HepG2 (cell line): ENCODE data around the gene CTNNBL1. TPM values are rescaled to one million over a fixed set of nuclear protein-coding genes. Genes with fewer than 3 reads are reported as not detected.
A peak's percentile ranks its signal among the peaks of the same experiment; 100 is the strongest.

Experiments
- CTCF ChIP-seq: sonication (generic); formaldehyde crosslinking; IDR thresholded peaks from 2 replicates; pipeline ENCODE4 v1.5.0; 2020; ENCODE audit warnings: mild to moderate bottlenecking, missing genetic modification reagents, moderate library complexity
- HIC2 ChIP-seq: sonication (generic); formaldehyde crosslinking; IDR thresholded peaks from 2 replicates; pipeline ENCODE4 v1.9.0; 2022; ENCODE audit warnings: low read depth, missing genetic modification reagents
- HINFP ChIP-seq: sonication (generic); formaldehyde crosslinking; IDR thresholded peaks from 2 replicates; pipeline ENCODE4 v1.4.0; 2020; ENCODE audit warnings: low read depth, mild to moderate bottlenecking, missing genetic modification reagents
- MAX ChIP-seq: IDR thresholded peaks from 2 replicates; pipeline ENCODE4 v1.6.1; 2012; ENCODE audit warnings: inconsistent platforms
- MNT ChIP-seq: fragments of 450-650 bp; IDR thresholded peaks from 2 replicates; pipeline ENCODE4 v1.6.1; 2016
- MTA1 ChIP-seq: sonication (generic); formaldehyde crosslinking; IDR thresholded peaks from 2 replicates; pipeline ENCODE4 v1.4.0; 2020; ENCODE audit warnings: missing genetic modification reagents, mild to moderate bottlenecking, borderline replicate concordance
- NFIB ChIP-seq: sonication (generic); formaldehyde crosslinking; IDR thresholded peaks from 2 replicates; pipeline ENCODE4 v1.9.0; 2021; ENCODE audit warnings: missing genetic modification reagents, mild to moderate bottlenecking, borderline replicate concordance
- RFXANK ChIP-seq: IDR thresholded peaks from 2 replicates; pipeline ENCODE4 v1.6.1; 2016
- ZMYM3 ChIP-seq: sonication (generic); formaldehyde crosslinking; IDR thresholded peaks from 2 replicates; pipeline ENCODE4 v1.5.1; 2020; ENCODE audit warnings: mild to moderate bottlenecking, missing genetic modification reagents
- ZNF512 ChIP-seq: sonication (generic); formaldehyde crosslinking; IDR thresholded peaks from 2 replicates; pipeline ENCODE4 v1.4.0; 2020; ENCODE audit warnings: mild to moderate bottlenecking, missing genetic modification reagents
- ZNF687 ChIP-seq: sonication (generic); formaldehyde crosslinking; IDR thresholded peaks from 2 replicates; pipeline ENCODE4 v1.5.1; 2020; ENCODE audit warnings: mild to moderate bottlenecking, missing genetic modification reagents, moderate library complexity
- ZNF788 ChIP-seq: sonication (generic); formaldehyde crosslinking; IDR thresholded peaks from 2 replicates; pipeline ENCODE4 v1.5.0; 2020; ENCODE audit warnings: mild to moderate bottlenecking, missing genetic modification reagents, borderline replicate concordance
- ZZZ3 ChIP-seq: sonication (generic); formaldehyde crosslinking; IDR thresholded peaks from 2 replicates; pipeline ENCODE4 v1.4.0; 2020; ENCODE audit warnings: missing genetic modification reagents, mild to moderate bottlenecking, borderline replicate concordance
- polyA plus RNA-seq, 8 experiments: library from polyadenylated mRNA; depleted of rRNA in 3 of 8; stranded (reverse) in 7 of 8; unstranded in 1 of 8; fragments of >200 nt; fragmentation: Illumina TruSeq in 4 of 8; extraction: Trizol in 4 of 8; gene quantifications; 2 replicates each; pipeline versions ENCODE4 v1.2.1 to v1.2.3, GENCODE V29; 2011 to 2016; ENCODE audit warnings: low read depth in 4 of 8, missing spikeins in 1 of 8, mixed read lengths in 1 of 8; ENCODE audit not compliant: insufficient read depth in 1 of 8
- total RNA-seq, 5 experiments: library from RNA; depleted of rRNA; stranded (reverse); fragments of >200 nt; fragmentation: Illumina TruSeq; extraction: Trizol; gene quantifications; 2 replicates each; pipeline ENCODE4 v1.2.3, GENCODE V29; 2016; ENCODE audit warnings: low read depth in 1 of 5

The CTNNBL1 gene
- total and polyA plus RNA-seq, 2 of the 13 experiments (the other 11 are each of a cell fraction or from before 2014, with no cell fraction given) = 49.3 to 94.6 TPM

GRCh38 chr20:37880726-37881591 is 187.1 kb downstream of the CTNNBL1 start (continued):
- TF ChIP-seq CTCF (CRISPR knock-in tag) = 0 out of 2 replicates have a peak, but pooled peaks have one; percentile 3
- 0 out of 2 replicates have a peak, but pooled peaks have one; percentile 18 for TF ChIP-seq ZZZ3 (CRISPR knock-in tag)
- 0 out of 2 replicates have a peak, but pooled peaks have one; percentile 50 for TF ChIP-seq MNT
- TF ChIP-seq ZNF788 (CRISPR knock-in tag) = 0 out of 2 replicates have a peak, but pooled peaks have one; percentile 15
- TF ChIP-seq MAX = peak; percentile 54
- 0 out of 2 replicates have a peak, but pooled peaks have one; percentile 22 for TF ChIP-seq ZNF512
- TF ChIP-seq RFXANK = no peak
- peak; percentile 21; the same call in 1 of the 2 replicates for TF ChIP-seq MTA1 (CRISPR knock-in tag)
- no peak; the same call in 1 of the 2 replicates for TF ChIP-seq HINFP
- TF ChIP-seq NFIB = 0 out of 2 replicates have a peak, but pooled peaks have one; percentile 13
- peak; percentile 97 for TF ChIP-seq ZMYM3 (CRISPR knock-in tag)
- TF ChIP-seq ZNF687 (CRISPR knock-in tag) = 0 out of 2 replicates have a peak, but pooled peaks have one; percentile 20
- TF ChIP-seq HIC2 (CRISPR knock-in tag) = no peak
